Stomach smooth muscle (tissue), 2 donors: ENCODE results near the gene INSYN1.
"Not testable (repeated sequence)": the region's sequence is repeated elsewhere in the genome, so short reads cannot be mapped to it uniquely, and the experiment has no call there.

Experiments used
- H3K27ac ChIP-seq: one replicate; pipeline ENCODE4 v1.7.0; 2013; ENCODE audit warnings: mild to moderate bottlenecking, low read length, inconsistent platforms
- H3K27me3 ChIP-seq, 2 donors: one replicate each; pipeline ENCODE4 v1.7.0; 2013; ENCODE audit warnings: low read length in 2 of 2; ENCODE audit not compliant: insufficient read depth in 2 of 2, control insufficient read depth in 1 of 2
- H3K36me3 ChIP-seq, 2 donors: one replicate each; pipeline ENCODE4 v1.7.0; 2013; ENCODE audit warnings: low read length in 2 of 2; ENCODE audit not compliant: control insufficient read depth in 2 of 2, insufficient read depth in 2 of 2
- H3K4me1 ChIP-seq: one replicate; pipeline ENCODE4 v1.7.0; 2013; ENCODE audit warnings: low read length; ENCODE audit not compliant: control insufficient read depth, insufficient read depth
- H3K4me3 ChIP-seq, 2 donors: one replicate each; pipeline ENCODE4 v1.7.0; 2013; ENCODE audit warnings: low read length in 2 of 2
- H3K9ac ChIP-seq, 2 donors: one replicate each; pipeline ENCODE4 v1.7.0; 2013; ENCODE audit warnings: low read length in 2 of 2, mild to moderate bottlenecking in 1 of 2
- H3K9me3 ChIP-seq, 2 donors: one replicate each; pipeline ENCODE4 v1.7.0; 2013; ENCODE audit warnings: low read length in 2 of 2; ENCODE audit not compliant: control insufficient read depth in 2 of 2
- donor health status: healthy.
- donor health status: Pancreatic carcinoma.

Gene INSYN1

DNA sequence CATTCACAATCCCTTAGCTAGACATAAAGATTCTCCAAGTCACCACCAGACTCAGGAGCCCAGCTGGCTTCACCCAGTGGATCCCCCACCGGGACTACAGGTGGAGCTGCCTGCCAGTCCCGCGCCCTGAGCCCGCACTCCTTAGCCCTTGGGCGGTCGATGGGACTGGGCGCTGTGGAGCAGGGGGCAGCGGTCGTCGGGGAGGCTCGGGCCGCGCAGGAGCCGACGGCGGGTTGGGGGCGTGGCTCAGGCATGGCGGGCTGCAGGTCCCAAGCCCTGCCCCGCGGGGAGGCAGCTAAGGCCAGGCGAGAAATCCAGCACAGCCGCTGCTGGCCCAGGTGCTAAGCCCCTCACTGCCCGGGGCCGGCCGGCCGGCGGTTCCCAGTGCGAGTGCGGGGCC is 21.1 kb downstream of the INSYN1 start:
- peaks cover 16 to 20% of the 10 kb centered on the region in 2 donors for H3K27me3 ChIP-seq
- not testable (repeated sequence) for H3K27ac ChIP-seq, H3K9ac ChIP-seq, H3K9me3 ChIP-seq, H3K36me3 ChIP-seq, H3K4me3 ChIP-seq, H3K4me1 ChIP-seq

DNA sequence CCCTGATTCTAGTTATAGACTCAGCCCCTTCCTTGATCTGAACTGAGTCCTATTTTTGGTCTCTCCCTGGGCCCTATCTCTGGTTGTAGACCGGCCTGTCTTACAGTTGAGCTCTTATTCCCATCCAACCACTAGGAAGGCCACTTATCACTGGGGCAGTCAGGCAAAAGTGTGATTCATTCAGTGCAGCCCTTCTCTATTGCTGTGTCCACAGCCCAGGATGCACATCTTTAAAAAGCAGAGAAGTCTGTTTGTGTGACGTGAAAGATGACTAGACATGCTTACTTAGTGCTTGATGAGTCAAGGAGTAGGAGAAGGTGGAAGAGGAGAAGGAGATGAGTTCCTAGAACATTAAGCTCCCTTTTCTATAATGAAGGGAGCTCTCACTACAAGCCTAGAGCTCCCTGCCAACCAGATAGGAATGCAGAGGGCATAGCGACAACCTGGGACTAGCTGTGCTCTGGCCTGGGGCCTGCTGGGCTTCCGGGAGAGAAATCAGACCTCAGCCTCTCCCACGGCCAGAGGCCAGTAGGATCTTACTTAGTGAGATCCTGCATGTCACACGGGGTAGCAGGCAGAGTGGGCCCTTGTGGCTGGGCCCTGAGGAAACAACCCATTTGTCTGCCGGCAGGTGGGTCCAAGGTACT is 25.7 kb downstream of the INSYN1 start:
- Histone ChIP-seq H3K9ac (no peak overlapping the region), H3K27ac (no peak overlapping the region)

DNA sequence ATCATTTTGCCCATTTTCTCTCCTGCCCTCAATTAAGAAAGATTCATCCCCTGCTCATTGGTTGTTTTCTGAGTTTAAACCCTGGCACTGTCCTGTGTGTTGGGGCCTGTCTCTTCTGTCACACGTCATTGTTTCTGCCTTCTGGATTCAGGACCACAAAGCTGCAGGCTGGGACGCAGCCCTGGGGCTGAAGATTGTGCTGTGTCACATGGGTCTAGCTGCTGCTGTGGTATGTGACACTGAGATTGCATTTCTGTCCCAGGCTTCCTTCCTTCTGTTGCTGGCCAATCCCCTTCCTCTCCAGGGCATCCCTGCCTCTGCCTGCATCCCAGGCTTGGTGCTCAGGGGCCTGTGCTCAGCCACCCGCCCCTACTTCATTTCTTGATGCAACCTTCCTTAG is 28.9 kb downstream of the INSYN1 start:
- no peak overlapping the region for H3K9ac ChIP-seq
- H3K9me3 ChIP-seq = no peaks in the 10 kb centered on the region
- peaks cover 0 to 2% of the 10 kb centered on the region in 2 donors for H3K27me3 ChIP-seq
- H3K4me1 ChIP-seq = no peaks in the 10 kb centered on the region
- no peak overlapping the region for H3K4me3 ChIP-seq
- H3K36me3 ChIP-seq = no peaks in the 10 kb centered on the region
- H3K27ac ChIP-seq = no peak overlapping the region

More for the DNA sequence above, 25.7 kb downstream of the INSYN1 start:
- H3K36me3 ChIP-seq = no peaks in the 10 kb centered on the region
- no peaks in the 10 kb centered on the region for H3K4me1 ChIP-seq
- H3K4me3 ChIP-seq = no peak overlapping the region
- no peaks in the 10 kb centered on the region for H3K9me3 ChIP-seq
- H3K27me3 ChIP-seq = no peaks in the 10 kb centered on the region

DNA sequence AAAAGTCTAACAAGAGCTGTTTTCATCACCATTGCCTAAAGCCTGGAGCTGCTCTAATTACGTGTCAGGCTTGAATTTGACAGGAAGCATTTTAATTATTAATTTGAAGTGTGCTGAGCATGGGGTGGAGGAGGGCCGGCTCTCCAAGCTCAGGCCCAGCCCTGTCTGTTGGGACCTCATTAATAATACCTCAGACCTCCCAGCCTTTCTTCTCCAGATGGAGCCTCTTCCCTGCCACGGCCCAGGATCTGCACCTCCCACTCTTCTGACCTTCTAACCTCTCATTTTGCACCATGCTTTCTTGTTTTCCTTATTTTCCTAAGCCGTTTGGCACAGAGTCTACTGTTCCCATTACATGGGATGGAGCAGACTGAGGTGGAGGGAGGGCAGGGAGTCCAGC is 30.0 kb downstream of the INSYN1 start:
- Histone ChIP-seq H3K4me1 (no peaks in the 10 kb centered on the region), H3K27me3 (peaks cover 0 to 2% of the 10 kb centered on the region in 2 donors), H3K9ac (no peak overlapping the region), H3K36me3 (no peaks in the 10 kb centered on the region), H3K9me3 (no peaks in the 10 kb centered on the region), H3K4me3 (no peak overlapping the region), H3K27ac (no peak overlapping the region)

DNA sequence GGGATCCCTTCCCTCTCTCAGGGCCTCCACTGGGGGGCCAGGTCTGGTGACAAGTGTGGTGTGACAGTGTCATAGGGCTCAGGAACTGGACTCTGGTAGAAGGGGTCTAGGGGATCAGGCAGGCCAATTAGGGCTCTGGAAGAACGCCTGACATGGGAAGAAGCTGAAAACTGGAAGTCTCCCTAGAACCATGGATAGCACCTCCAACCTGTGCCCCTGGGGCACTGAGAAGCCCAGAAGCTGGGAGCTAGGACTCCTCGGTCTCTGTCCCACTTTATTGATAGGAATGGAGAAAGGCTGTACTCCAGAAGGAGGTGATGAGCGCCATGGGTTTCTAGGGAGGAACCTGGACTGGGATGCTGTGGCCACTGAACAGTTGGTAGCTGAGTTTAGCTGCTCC is 30.7 kb downstream of the INSYN1 start:
- Histone ChIP-seq H3K27ac (no peak overlapping the region), H3K9ac (no peak overlapping the region), H3K9me3 (no peaks in the 10 kb centered on the region), H3K4me3 (no peak overlapping the region), H3K27me3 (peaks cover 0 to 2% of the 10 kb centered on the region in 2 donors), H3K36me3 (no peaks in the 10 kb centered on the region), H3K4me1 (no peaks in the 10 kb centered on the region)

DNA sequence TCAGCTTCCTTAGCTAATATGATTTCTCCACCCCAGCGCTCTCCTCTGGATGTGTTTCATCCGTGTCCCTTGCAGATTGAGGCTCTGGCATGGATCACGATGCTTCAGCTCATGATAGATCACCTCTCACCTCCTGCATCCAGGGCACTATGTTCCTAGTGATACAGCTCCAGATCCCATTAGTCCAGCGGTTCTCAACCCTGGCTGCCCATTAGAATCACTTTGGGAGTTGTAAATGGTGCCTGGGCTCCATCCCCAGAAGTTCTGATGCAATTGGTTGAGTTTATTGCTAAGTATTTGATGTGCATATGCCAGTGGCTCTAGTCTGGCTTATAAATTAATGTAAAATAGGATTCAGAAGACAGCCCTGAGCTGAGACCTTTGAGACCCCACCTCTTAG is 34.5 kb downstream of the INSYN1 start:
- Histone ChIP-seq H3K9me3 (no peaks in the 10 kb centered on the region), H3K4me3 (no peak overlapping the region), H3K27ac (no peak overlapping the region), H3K36me3 (peaks cover 1 to 4% of the 10 kb centered on the region in 2 donors), H3K27me3 (peaks cover 0 to 2% of the 10 kb centered on the region in 2 donors), H3K9ac (no peak overlapping the region), H3K4me1 (no peaks in the 10 kb centered on the region)

DNA sequence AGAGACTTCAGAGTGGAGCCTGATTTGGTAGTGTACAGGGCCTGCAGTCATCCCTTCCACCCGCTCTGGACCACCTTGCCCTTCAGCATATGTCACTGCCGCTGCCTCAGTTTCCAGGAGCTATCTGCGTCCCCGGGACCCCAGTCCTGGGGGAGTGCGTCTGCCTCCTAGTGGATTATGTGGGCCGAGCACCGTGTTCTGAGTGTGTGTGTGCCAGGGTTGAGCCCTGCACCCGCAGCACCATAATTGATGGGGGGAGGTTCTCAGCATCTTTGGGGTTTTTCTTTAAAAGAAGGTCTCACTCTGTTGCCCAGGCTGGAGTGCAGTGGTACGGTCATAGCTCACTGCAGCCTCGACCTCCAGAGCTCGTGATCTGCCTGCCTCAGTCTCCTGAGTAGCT is 35.3 kb downstream of the INSYN1 start:
- Histone ChIP-seq H3K4me1 (no peaks in the 10 kb centered on the region), H3K9ac (no peak overlapping the region), H3K27me3 (peaks cover 0 to 2% of the 10 kb centered on the region in 2 donors), H3K9me3 (no peaks in the 10 kb centered on the region), H3K4me3 (no peak overlapping the region), H3K27ac (no peak overlapping the region), H3K36me3 (peaks cover 10% of the 10 kb centered on the region in 2 donors)

DNA sequence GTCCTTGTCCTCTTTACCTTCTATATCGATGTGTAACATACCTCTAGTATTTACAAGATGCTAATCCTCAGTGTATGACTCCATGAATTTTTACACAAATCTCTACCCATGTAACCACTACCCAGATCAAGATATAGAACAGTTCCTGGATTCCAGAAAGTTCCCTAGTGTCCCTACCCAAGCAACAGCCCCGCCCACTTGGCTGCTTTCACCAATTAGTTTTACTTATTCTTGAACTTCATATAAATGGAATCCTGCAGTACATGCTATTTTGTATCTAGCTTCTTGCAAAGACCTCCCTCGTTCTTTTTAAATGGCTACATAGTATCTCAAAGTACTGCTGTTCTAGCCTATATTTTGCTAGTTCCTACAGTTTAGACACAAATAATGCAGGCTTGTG is 35.9 kb downstream of the INSYN1 start:
- no peak overlapping the region for H3K9ac ChIP-seq
- no peak overlapping the region for H3K4me3 ChIP-seq
- H3K27ac ChIP-seq = no peak overlapping the region
- H3K4me1 ChIP-seq = no peaks in the 10 kb centered on the region
- no peaks in the 10 kb centered on the region for H3K9me3 ChIP-seq
- peaks cover 0 to 2% of the 10 kb centered on the region in 2 donors for H3K27me3 ChIP-seq
- peaks cover 10 to 15% of the 10 kb centered on the region in 2 donors for H3K36me3 ChIP-seq

DNA sequence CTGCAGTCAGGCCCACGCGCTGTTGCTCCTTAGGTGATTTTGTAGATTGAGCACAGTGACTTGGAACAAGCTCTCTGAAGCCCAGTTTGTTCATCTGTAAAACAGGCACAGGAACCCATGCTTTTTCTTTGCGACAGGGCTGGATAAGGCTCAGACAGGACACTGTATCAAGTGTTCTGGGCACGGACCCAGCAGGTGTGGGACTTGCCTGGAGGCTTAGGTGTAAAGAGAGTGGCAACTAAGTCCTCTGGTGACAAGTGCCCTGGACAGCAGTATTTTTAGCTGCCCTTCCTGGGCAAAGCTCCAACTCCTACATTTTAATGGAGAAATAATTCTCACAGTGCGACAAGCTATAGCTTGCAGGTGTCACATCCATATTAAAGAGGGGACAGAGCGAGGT is 36.7 kb downstream of the INSYN1 start:
- H3K9me3 ChIP-seq = no peaks in the 10 kb centered on the region
- peaks cover 12 to 17% of the 10 kb centered on the region in 2 donors for H3K36me3 ChIP-seq
- H3K9ac ChIP-seq = no peak overlapping the region
- no peaks in the 10 kb centered on the region for H3K4me1 ChIP-seq
- H3K4me3 ChIP-seq = no peak overlapping the region
- H3K27me3 ChIP-seq = no peaks in the 10 kb centered on the region
- H3K27ac ChIP-seq = no peak overlapping the region

DNA sequence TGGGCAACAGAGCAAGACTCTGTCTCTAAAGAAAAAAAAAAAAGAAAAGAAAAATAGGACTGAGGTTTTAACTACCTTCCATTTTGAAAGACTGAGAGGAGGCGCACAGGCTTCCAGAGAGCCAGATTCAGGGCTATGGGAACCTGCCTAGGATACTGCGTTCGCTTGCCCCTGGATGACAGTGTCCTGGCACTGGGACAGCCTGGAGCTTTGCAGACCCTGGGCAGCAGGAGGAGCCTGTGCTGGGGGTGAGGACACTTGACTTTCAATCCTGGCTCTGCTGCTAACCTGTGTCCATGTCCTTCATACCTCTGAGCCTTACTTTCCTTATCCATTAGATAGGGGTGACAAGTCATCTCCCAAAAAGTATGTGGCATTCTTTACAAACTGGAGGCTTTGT is 37.7 kb downstream of the INSYN1 start:
- H3K4me3 ChIP-seq = no peak overlapping the region
- peaks cover 21 to 27% of the 10 kb centered on the region in 2 donors for H3K36me3 ChIP-seq
- no peak overlapping the region for H3K27ac ChIP-seq
- H3K27me3 ChIP-seq = no peaks in the 10 kb centered on the region
- no peaks in the 10 kb centered on the region for H3K9me3 ChIP-seq
- H3K9ac ChIP-seq = no peak overlapping the region
- no peaks in the 10 kb centered on the region for H3K4me1 ChIP-seq

DNA sequence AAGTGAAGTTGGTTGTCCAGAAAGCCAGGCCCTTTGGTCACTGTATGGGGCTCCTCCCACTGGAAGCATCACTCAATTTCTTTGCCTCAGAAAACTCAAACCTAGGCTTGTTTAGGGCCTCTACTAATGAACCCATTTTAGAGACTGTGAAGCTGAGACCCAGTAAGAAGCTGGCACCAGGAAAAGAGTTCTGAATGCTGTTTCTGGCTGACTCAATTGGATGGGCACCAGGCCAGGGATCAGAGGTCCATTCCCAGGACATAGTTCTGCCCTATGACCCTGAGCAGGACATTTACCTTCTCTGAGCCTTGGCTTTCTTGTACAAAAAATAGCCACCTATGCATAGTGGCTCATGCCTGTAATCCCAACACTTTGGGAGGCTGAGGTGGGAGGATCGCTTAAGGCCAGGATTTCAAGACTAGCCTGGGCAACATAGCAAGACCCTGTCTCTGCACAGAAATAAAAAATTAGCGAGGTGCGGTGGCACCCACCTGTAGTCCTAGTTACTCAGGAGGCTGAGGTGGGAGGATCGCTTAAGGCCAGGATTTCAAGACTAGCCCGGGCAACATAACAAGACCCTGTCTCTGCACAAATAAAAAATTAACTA is 38.4 kb downstream of the INSYN1 start:
- Histone ChIP-seq H3K4me3 (no peak overlapping the region), H3K27me3 (no peaks in the 10 kb centered on the region), H3K9me3 (no peaks in the 10 kb centered on the region), H3K9ac (no peak overlapping the region), H3K27ac (no peak overlapping the region), H3K36me3 (peaks cover 25 to 30% of the 10 kb centered on the region in 2 donors), H3K4me1 (no peaks in the 10 kb centered on the region)
